Activated T-helper 2 cell treated with anti-CD3 and anti-CD28 coated beads, Interferon-gamma antibody, Interleukin-2, Interleukin-4, amounts not matched to agents 10 μg/mL and 5 μg/mL and 100 μg/mL, durations not matched to agents 14 hours and 24 hours and 36 hours (primary cell): ENCODE data around the gene SIDT1. TPM values are rescaled to one million over a fixed set of nuclear protein-coding genes. Genes with fewer than 3 reads are reported as not detected.

Experiments used
- DNase-seq: peaks from one replicate; pipeline ENCODE4 v3.0.0; 2021; ENCODE audit warnings: low spot score
- H3K27ac Mint-ChIP-seq: one replicate; pipeline ENCODE4 v1.8.0; 2021; ENCODE audit warnings: mixed read lengths
- H3K27me3 Mint-ChIP-seq: one replicate; pipeline ENCODE4 v1.8.0; 2021; ENCODE audit warnings: low read depth, mixed read lengths
- H3K36me3 Mint-ChIP-seq: one replicate; pipeline ENCODE4 v1.8.0; 2021; ENCODE audit warnings: low read depth, mixed read lengths
- H3K4me1 Mint-ChIP-seq: one replicate; pipeline ENCODE4 v1.8.0; 2021; ENCODE audit warnings: low read depth, mixed read lengths
- H3K4me3 Mint-ChIP-seq: one replicate; pipeline ENCODE4 v1.8.0; 2021; ENCODE audit warnings: low read depth, mild to moderate bottlenecking, moderate library complexity, mixed read lengths
- H3K9me3 Mint-ChIP-seq: one replicate; pipeline ENCODE4 v1.8.0; 2021; ENCODE audit warnings: mixed read lengths
- intact Hi-C: fragments of 100-400 bp; cut with micrococcal nuclease; formaldehyde crosslinking; loops from one replicate; pipeline ENCODE4 v1.15.1; 2023
- total RNA-seq: library from RNA; stranded (reverse); gene quantifications from 2 replicates; pipeline ENCODE4 v1.2.3, GENCODE V29; 2022

Gene SIDT1
- total RNA-seq, 1 donor from 2014 or later: 10.2 TPM

DNA sequence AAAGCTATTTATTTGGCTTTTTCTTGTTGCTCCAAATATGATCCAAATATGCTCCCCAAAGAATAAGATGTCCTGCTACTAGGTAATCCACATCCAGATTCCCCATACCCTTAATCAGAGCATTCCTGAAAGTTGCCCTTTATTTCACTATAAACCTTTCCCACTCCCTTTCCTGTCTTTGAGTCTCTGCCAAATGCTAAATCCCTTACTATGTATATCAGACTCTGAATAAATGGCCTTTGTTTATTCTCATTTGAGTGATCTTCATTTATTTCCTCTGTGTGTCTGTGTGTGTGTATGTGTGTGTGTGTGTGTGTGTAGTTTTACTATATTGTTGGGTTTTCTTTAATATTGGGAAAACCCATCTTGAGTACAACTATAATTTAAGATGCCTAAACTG lies 10.4 kb upstream of the SIDT1 start:
- H3K27ac Mint-ChIP-seq: no peak overlapping the region
- no peak overlapping the region for H3K4me3 Mint-ChIP-seq
- no peaks in the 10 kb centered on the region for H3K36me3 Mint-ChIP-seq
- H3K27me3 Mint-ChIP-seq: peaks cover 57% of the 10 kb centered on the region
- H3K4me1 Mint-ChIP-seq: no peaks in the 10 kb centered on the region
- DNase-seq: no peak
- H3K9me3 Mint-ChIP-seq: no peaks in the 10 kb centered on the region
- intact Hi-C loops: no loop called here

DNA sequence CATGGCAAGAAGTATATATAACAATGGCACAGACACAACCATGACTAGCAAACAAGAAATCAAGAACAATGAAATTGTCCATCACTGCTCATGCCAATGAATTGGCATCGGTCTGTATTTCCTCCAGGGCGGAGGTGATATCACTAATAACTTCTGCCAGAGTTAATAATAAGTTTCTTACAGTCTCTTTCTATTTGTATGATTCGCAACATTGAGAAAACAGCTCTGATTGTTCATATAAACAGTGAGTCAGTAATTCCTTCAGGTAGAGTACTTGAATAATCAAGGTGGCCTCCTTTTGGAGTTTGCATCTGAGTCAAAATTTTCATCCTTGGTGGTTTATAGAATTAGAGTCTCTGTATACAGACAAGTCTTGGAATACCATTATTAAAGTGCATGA lies 9.1 kb upstream of the SIDT1 start:
- Mint-ChIP-seq H3K4me1 (no peaks in the 10 kb centered on the region), H3K9me3 (no peaks in the 10 kb centered on the region), H3K27me3 (peaks cover 58% of the 10 kb centered on the region), H3K27ac (no peak overlapping the region), H3K36me3 (no peaks in the 10 kb centered on the region), H3K4me3 (no peak overlapping the region)
- no peak for DNase-seq
- intact Hi-C loops: no loop called here

DNA sequence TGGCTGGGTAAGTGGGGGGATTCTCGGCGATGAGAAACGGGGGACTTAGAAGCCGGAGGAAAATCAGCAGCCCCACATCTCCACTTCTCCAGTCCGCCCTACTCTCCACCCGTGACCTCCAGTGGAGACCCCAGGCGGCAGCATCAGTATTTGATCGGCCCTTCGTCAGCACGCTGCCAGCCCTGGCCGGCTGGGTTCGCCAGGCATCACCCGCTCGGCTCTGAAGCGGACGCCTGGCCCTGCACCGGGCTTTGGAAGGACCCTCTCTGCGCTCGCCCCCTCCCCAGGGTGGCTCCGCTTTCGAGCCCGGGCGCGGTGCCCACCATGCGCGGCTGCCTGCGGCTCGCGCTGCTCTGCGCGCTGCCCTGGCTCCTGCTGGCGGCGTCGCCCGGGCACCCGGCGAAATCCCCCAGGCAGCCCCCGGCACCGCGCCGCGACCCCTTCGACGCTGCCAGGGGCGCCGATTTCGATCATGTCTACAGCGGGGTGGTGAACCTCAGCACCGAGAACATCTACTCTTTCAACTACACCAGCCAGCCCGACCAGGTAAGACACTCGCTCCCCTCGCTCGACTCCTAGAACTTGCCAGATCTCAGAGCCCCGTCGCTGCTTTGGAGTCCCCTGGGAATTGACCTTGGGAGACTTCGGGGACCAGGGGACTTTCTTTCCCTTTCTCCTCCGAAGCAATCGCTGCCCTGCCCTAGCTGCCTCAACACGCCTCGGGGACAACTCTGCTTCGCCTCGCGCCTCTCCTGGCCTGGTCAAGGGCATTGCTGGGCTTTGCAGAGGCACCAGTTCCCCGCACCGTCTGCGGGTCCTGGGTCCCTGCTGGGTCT lies 561 bp downstream of the SIDT1 start:
- intact Hi-C loops: loop anchor here (1.0 to 5.0 kb wide), 5 partner anchors 18 to 213 kb away; partner anchors contain the start of genes NAA50, SPICE1 and USF3
- peaks cover 16% of the 10 kb centered on the region for H3K36me3 Mint-ChIP-seq
- no peaks in the 10 kb centered on the region for H3K9me3 Mint-ChIP-seq
- H3K4me3 Mint-ChIP-seq: peak overlapping the region; percentile 91
- peaks cover 57% of the 10 kb centered on the region for H3K4me1 Mint-ChIP-seq
- DNase-seq: peak; percentile 32
- H3K27ac Mint-ChIP-seq: peak overlapping the region; percentile 95
- peaks cover 14% of the 10 kb centered on the region for H3K27me3 Mint-ChIP-seq

DNA sequence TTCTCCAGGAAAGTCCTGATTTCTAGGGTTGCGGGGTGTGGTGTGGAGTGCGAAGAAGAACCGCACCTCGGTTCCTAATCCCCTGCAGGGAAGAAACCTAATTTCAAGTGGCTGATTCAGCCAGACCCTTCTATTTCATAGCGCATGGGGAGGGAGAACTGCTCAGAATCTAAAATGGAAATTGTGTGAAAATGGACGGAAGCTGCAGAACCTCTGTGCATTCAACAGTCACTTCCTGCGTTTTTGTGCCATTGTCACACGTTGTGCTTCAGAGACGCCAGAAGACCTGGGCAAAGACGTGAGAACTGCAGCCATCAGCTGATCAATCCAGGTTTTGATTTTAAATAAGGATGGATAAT lies 1.2 kb downstream of the SIDT1 start:
- peak; percentile 37 for DNase-seq
- Mint-ChIP-seq H3K27me3 (peaks cover 11% of the 10 kb centered on the region), H3K4me3 (peak overlapping the region; percentile 91), H3K27ac (peak overlapping the region; percentile 95), H3K9me3 (no peaks in the 10 kb centered on the region), H3K36me3 (peaks cover 17% of the 10 kb centered on the region), H3K4me1 (peaks cover 57% of the 10 kb centered on the region)
- intact Hi-C loops: loop anchor here (5.0 kb wide), 3 partner anchors 36 to 164 kb away; partner anchors contain the start of gene USF3

DNA sequence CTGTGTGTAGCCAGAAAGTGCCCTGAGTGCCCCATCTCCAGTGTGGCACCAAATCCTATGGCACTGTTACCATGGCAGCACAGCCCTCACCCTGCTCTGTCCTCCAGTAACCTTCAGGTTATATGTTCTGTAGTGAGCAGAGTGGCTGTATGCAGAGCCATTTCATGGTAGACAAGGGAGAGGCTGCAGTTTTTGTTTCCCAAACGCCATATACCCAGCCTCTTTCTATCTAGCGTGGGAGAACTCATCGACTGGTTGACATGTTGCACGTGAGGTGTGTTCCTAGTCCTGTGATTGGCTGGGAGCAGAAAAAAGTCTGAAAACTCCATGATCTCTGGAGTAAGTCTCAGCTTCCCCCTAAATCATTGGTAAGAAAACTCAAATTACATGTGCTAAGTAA lies 2.0 kb downstream of the SIDT1 start:
- H3K36me3 Mint-ChIP-seq: peaks cover 19% of the 10 kb centered on the region
- DNase-seq: no peak
- peaks cover 7% of the 10 kb centered on the region for H3K27me3 Mint-ChIP-seq
- H3K27ac Mint-ChIP-seq: no peak overlapping the region
- peaks cover 54% of the 10 kb centered on the region for H3K4me1 Mint-ChIP-seq
- no peaks in the 10 kb centered on the region for H3K9me3 Mint-ChIP-seq
- peak overlapping the region; percentile 91 for H3K4me3 Mint-ChIP-seq
- intact Hi-C loops: loop anchor here (1.0 to 5.0 kb wide), 4 partner anchors 37 to 163 kb away; partner anchors contain the start of gene USF3

DNA sequence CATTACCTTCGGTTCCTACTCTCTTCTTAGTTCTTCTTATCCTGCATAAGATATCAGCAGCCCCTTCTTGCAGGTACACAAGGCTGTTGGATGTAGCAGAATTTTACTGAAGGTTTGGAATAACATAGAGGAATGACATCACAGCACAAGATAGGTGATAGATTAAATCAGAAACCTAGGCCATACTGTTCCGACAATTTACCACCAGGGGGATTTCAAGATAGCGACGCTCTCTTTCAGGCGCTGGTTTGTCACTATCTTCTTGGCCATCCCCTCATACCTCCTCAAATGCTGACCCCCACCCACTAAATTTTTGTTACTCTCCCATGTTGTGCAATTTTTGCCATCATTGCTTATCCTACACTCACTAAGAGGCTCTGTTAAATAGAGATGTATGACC lies 3.5 kb downstream of the SIDT1 start:
- intact Hi-C loops: no loop called here

DNA sequence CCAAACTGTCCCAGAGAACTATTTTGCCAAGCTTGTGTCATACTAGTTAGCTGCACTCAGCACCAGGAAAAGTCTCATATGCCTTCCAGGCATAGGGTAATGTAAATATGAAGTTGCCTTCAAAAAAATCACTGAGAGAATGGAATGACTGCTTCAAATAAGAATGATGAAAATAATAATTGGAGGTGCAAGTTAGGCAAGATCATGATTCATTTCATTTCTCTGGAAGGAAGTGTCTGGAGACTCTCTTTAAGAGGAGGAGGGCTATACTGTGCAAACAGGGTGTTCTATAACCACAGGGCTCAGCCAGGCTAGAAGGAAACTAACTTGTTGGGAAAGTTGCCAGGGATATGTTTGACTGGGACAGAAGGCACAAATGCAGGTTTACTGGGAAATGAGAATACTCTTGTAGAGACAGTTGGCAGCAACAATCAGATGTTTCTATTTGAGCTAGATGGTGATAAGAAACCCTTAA lies 4.3 kb downstream of the SIDT1 start:
- Mint-ChIP-seq H3K4me1 (peaks cover 46% of the 10 kb centered on the region), H3K9me3 (peaks cover 6% of the 10 kb centered on the region), H3K27ac (no peak overlapping the region), H3K4me3 (no peak overlapping the region), H3K27me3 (no peaks in the 10 kb centered on the region), H3K36me3 (peaks cover 32% of the 10 kb centered on the region)
- no peak for DNase-seq
- intact Hi-C loops: no loop called here

More for the DNA sequence above, 3.5 kb downstream of the SIDT1 start:
- Mint-ChIP-seq H3K9me3 (peaks cover 3% of the 10 kb centered on the region), H3K27ac (no peak overlapping the region), H3K4me1 (peaks cover 52% of the 10 kb centered on the region), H3K4me3 (no peak overlapping the region), H3K36me3 (peaks cover 26% of the 10 kb centered on the region), H3K27me3 (peaks cover 2% of the 10 kb centered on the region)
- DNase-seq: no peak

DNA sequence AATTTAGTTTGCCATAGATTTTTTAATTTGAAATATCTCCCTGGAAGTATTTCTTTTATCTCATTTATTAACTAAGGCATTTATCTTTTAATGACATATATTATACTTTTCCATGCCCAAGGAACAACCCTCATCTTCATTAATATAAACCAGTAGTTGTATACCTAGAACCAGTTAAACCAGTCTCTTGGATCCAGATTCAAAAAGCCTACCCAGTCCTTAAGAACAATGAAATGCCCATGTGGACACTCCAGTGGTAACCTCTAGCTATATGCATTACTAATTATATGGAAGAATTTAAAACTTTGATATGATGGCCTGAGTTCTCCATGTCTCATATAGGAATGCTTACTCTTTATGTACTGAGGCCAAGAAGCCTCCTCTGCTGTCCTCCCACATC lies 4.8 kb downstream of the SIDT1 start:
- no peak overlapping the region for H3K27ac Mint-ChIP-seq
- peaks cover 6% of the 10 kb centered on the region for H3K9me3 Mint-ChIP-seq
- DNase-seq: no peak
- intact Hi-C loops: no loop called here
- no peak overlapping the region for H3K4me3 Mint-ChIP-seq
- peaks cover 37% of the 10 kb centered on the region for H3K36me3 Mint-ChIP-seq
- H3K27me3 Mint-ChIP-seq: no peaks in the 10 kb centered on the region
- H3K4me1 Mint-ChIP-seq: peaks cover 41% of the 10 kb centered on the region

DNA sequence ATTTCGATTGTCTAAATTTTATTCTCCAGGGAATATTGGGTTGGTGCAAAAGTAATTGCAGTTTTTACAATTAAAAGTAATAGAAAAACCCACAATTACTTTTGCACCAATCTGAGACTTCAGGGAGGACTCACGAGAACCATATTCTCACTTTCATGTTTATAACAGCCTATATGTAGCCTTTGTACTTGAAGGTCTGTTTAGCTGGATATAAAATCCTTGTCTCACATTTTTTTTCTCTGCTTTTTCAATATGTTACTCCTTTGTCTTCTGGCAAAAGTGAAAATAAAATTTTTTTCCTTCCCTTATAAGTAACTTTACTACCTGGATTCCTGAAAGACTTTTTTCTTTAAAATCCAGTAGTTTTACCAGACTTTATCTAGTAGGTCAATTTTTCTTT lies 9.2 kb downstream of the SIDT1 start:
- peaks cover 11% of the 10 kb centered on the region for H3K9me3 Mint-ChIP-seq
- H3K36me3 Mint-ChIP-seq: peaks cover 59% of the 10 kb centered on the region
- intact Hi-C loops: no loop called here
- H3K27me3 Mint-ChIP-seq: no peaks in the 10 kb centered on the region
- DNase-seq: no peak
- peaks cover 22% of the 10 kb centered on the region for H3K4me1 Mint-ChIP-seq
- no peak overlapping the region for H3K4me3 Mint-ChIP-seq
- H3K27ac Mint-ChIP-seq: no peak overlapping the region

DNA sequence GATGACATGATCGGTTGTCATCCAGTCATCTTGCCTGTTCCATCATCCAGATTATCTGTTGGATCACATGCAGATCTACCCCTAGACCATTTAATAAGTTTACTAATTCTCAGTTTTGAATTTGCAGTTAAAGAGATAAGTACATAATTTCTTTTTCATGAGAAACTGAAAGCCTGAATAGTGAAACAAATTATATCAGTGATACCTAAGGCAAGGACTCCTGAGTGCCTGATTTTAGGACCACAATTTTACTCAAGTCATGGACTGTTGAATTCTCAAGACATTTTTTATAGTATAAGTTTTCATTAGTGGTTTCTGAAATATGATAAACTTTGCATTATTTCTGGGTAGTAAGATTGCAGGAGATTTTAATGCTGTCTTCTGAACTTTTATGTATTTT lies 13.2 kb downstream of the SIDT1 start:
- Mint-ChIP-seq H3K4me3 (no peak overlapping the region), H3K9me3 (peaks cover 11% of the 10 kb centered on the region), H3K36me3 (peaks cover 53% of the 10 kb centered on the region), H3K27me3 (no peaks in the 10 kb centered on the region), H3K4me1 (peaks cover 15% of the 10 kb centered on the region), H3K27ac (no peak overlapping the region)
- DNase-seq: no peak
- intact Hi-C loops: no loop called here

DNA sequence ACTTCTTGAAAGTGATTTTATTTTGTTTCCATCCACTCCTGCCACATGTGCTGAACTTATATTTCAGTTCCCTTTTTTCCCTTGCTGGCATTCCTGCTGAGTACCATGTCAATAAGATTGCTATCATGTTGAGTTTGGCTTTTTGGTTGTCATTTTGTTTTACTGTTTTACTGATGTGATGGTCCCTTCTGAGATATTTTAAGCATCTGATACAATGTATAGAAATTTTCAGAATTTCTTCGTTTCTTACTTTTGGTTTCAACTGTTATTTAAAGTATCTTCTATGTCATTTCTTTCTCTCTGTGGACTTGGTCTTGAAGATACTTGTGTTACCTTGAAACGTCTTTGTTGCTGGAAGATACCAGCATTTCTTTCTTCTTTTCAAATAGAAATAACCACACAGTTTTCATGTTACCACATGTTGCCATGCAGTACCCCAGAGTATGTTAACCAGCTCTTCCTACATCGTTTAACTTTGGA lies 14.1 kb downstream of the SIDT1 start:
- intact Hi-C loops: no loop called here
- peak overlapping the region; percentile 63 for H3K27ac Mint-ChIP-seq
- no peak for DNase-seq
- H3K36me3 Mint-ChIP-seq: peaks cover 47% of the 10 kb centered on the region
- H3K27me3 Mint-ChIP-seq: no peaks in the 10 kb centered on the region
- H3K9me3 Mint-ChIP-seq: peaks cover 5% of the 10 kb centered on the region
- no peak overlapping the region for H3K4me3 Mint-ChIP-seq
- H3K4me1 Mint-ChIP-seq: peaks cover 15% of the 10 kb centered on the region

DNA sequence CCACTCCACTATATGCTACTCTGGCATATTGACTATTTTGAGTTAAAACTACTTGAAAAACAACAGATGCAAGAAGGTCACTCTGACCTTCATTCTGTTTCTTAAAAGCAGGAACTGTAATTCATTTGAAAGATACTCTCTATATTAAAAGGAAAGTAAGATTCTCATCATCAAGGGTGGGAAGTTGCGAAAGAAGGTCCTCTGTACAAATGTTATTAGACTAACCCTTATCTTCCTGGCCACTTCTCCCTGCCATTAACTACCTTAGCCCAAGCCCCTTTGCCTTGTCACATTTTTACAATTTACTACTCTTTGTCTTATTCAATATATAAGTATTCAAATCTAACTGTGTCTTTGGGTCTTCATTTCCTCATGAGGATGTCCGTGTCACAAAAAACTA lies 16.1 kb downstream of the SIDT1 start:
- Mint-ChIP-seq H3K4me3 (no peak overlapping the region), H3K27ac (no peak overlapping the region), H3K27me3 (no peaks in the 10 kb centered on the region), H3K9me3 (no peaks in the 10 kb centered on the region), H3K4me1 (peaks cover 15% of the 10 kb centered on the region), H3K36me3 (peaks cover 29% of the 10 kb centered on the region)
- DNase-seq: no peak
- intact Hi-C loops: no loop called here

DNA sequence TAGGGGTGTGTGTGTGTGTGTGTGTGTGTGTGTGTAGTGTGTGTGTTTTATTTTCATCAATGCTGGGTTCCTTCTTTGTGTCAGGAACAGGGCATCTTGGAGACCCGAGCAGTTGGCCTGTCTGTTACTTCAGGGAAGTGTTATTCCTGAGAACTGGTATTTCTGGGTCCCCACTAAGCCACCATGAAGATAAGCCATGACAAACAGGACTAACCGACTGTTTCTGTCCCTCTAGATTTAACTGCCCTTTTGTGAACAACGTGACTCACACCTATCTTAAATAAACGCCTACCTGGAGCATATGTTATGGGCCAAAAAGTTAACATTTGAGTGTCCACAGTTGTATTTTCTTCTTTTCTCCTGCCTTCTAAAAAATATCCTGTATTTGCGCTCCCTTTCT lies 19.5 kb downstream of the SIDT1 start:
- Mint-ChIP-seq H3K4me3 (no peak overlapping the region), H3K27ac (no peak overlapping the region), H3K9me3 (no peaks in the 10 kb centered on the region), H3K27me3 (no peaks in the 10 kb centered on the region), H3K36me3 (peaks cover 10% of the 10 kb centered on the region), H3K4me1 (peaks cover 2% of the 10 kb centered on the region)
- no peak for DNase-seq
- intact Hi-C loops: no loop called here
